Type B pancreatic cell (in vitro differentiated cells): Measurements from ENCODE around the gene NRDC. TPM values are rescaled to one million over a fixed set of nuclear protein-coding genes. Genes with fewer than 3 reads are reported as not detected.

Source experiments
- DNase-seq: peaks from one replicate; pipeline ENCODE4 v3.0.0; 2021; ENCODE audit warnings: mixed read lengths; ENCODE audit not compliant: unreplicated experiment; ENCODE audit errors: extremely low spot score
- H3K27ac Mint-ChIP-seq: 2 replicates; pipeline ENCODE4 v1.8.0; 2021; ENCODE audit warnings: mild to moderate bottlenecking, mixed read lengths
- H3K27me3 Mint-ChIP-seq: 2 replicates; pipeline ENCODE4 v1.8.0; 2021; ENCODE audit warnings: mixed read lengths
- H3K36me3 Mint-ChIP-seq: 2 replicates; pipeline ENCODE4 v1.8.0; 2021; ENCODE audit warnings: mixed read lengths
- H3K4me1 Mint-ChIP-seq: one replicate; pipeline ENCODE4 v1.8.0; 2021; ENCODE audit warnings: mixed read lengths; ENCODE audit not compliant: unreplicated experiment
- H3K4me3 Mint-ChIP-seq: 2 replicates; pipeline ENCODE4 v1.8.0; 2021; ENCODE audit warnings: mild to moderate bottlenecking, mixed read lengths
- H3K9me3 Mint-ChIP-seq: 2 replicates; pipeline ENCODE4 v1.8.0; 2021; ENCODE audit warnings: mixed read lengths
- total RNA-seq: library from RNA; stranded (reverse); gene quantifications from 2 replicates; pipeline ENCODE4 v1.2.1, GENCODE V29; 2021; ENCODE audit warnings: low replicate concordance
- TF ChIP-seq, protein P1 (sequence below): fragments of 200-600 bp; sonication (generic); conservative IDR thresholded peaks from 2 replicates; pipeline ENCODE4 v1.5.0; 2021; ENCODE audit warnings: antibody characterized with exemption, mild to moderate bottlenecking

The NRDC gene
- total RNA-seq, 1 donor from 2014 or later = 134 TPM

DNA sequence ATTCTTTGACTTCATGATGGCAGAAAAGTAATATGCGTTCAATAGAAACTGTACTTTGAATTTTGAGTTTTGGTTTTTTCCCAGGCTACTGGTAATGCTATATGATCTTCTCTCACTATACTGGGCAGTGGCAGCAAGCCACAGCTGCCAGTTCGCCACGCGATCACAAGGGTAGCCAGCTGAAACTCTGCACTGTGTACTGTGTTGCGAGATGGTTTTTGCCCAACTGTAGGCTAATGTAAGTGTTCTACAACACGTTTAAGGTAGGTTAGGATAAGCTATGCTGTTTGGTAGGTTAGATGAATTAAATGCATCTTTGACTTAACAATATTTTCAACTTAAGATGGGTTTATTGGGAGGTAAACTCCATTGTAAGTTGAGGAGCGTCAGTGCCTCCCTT is 123.1 kb downstream of the NRDC start:
- H3K36me3 Mint-ChIP-seq = peaks cover 25% of the 10 kb centered on the region
- no peak overlapping the region for H3K4me3 Mint-ChIP-seq
- no peak for DNase-seq
- H3K4me1 Mint-ChIP-seq = no peaks in the 10 kb centered on the region
- TF ChIP-seq, protein P1, sequence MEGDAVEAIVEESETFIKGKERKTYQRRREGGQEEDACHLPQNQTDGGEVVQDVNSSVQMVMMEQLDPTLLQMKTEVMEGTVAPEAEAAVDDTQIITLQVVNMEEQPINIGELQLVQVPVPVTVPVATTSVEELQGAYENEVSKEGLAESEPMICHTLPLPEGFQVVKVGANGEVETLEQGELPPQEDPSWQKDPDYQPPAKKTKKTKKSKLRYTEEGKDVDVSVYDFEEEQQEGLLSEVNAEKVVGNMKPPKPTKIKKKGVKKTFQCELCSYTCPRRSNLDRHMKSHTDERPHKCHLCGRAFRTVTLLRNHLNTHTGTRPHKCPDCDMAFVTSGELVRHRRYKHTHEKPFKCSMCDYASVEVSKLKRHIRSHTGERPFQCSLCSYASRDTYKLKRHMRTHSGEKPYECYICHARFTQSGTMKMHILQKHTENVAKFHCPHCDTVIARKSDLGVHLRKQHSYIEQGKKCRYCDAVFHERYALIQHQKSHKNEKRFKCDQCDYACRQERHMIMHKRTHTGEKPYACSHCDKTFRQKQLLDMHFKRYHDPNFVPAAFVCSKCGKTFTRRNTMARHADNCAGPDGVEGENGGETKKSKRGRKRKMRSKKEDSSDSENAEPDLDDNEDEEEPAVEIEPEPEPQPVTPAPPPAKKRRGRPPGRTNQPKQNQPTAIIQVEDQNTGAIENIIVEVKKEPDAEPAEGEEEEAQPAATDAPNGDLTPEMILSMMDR = no peak
- H3K27me3 Mint-ChIP-seq = no peaks in the 10 kb centered on the region
- H3K27ac Mint-ChIP-seq = no peak overlapping the region
- H3K9me3 Mint-ChIP-seq = peaks cover 6% of the 10 kb centered on the region

GRCh38 chr1:51754666-51755065 is 123.9 kb downstream of the NRDC start:
- Mint-ChIP-seq H3K27ac (no peak overlapping the region), H3K4me3 (no peak overlapping the region), H3K27me3 (no peaks in the 10 kb centered on the region), H3K9me3 (peaks cover 6% of the 10 kb centered on the region), H3K36me3 (peaks cover 25% of the 10 kb centered on the region), H3K4me1 (no peaks in the 10 kb centered on the region)
- TF ChIP-seq, protein P1 = no peak
- no peak for DNase-seq

GRCh38 chr1:51753969-51754368 is 124.6 kb downstream of the NRDC start:
- TF ChIP-seq, protein P1 = no peak
- no peak for DNase-seq
- Mint-ChIP-seq H3K4me3 (no peak overlapping the region), H3K27ac (no peak overlapping the region), H3K4me1 (no peaks in the 10 kb centered on the region), H3K27me3 (no peaks in the 10 kb centered on the region), H3K9me3 (peaks cover 6% of the 10 kb centered on the region), H3K36me3 (peaks cover 25% of the 10 kb centered on the region)

GRCh38 chr1:51752073-51752948 is 126.2 kb downstream of the NRDC start:
- DNase-seq = no peak

GRCh38 chr1:51750729-51751128 is 127.8 kb downstream of the NRDC start:
- no peak for DNase-seq
- peaks cover 22% of the 10 kb centered on the region for H3K36me3 Mint-ChIP-seq
- TF ChIP-seq, protein P1 = no peak
- H3K27me3 Mint-ChIP-seq = no peaks in the 10 kb centered on the region
- no peak overlapping the region for H3K4me3 Mint-ChIP-seq
- no peaks in the 10 kb centered on the region for H3K4me1 Mint-ChIP-seq
- no peak overlapping the region for H3K27ac Mint-ChIP-seq
- peaks cover 6% of the 10 kb centered on the region for H3K9me3 Mint-ChIP-seq

More at GRCh38 chr1:51752073-51752948, 126.2 kb downstream of the NRDC start:
- peaks cover 25% of the 10 kb centered on the region for H3K36me3 Mint-ChIP-seq
- TF ChIP-seq, protein P1 = no peak
- peaks cover 6% of the 10 kb centered on the region for H3K9me3 Mint-ChIP-seq
- no peaks in the 10 kb centered on the region for H3K27me3 Mint-ChIP-seq
- no peak overlapping the region for H3K27ac Mint-ChIP-seq
- no peak overlapping the region for H3K4me3 Mint-ChIP-seq
- H3K4me1 Mint-ChIP-seq = no peaks in the 10 kb centered on the region
